Measurements from ENCODE around the gene ANKRD63. TPM values are rescaled to one million over a fixed set of nuclear protein-coding genes. Genes with fewer than 3 reads are reported as not detected.
A peak's percentile ranks its signal among the peaks of the same experiment; 100 is the strongest.

Gene ANKRD63
- total RNA-seq, 1 donor from 2014 or later = not detected

- TF ChIP-seq EZH2phosphoT487 (IDR thresholded peaks at IDR 0.05) = peak; percentile 58
- no peak for TF ChIP-seq CTCF (IDR thresholded peaks at IDR 0.05)
- peak; percentile 77 for TF ChIP-seq EZH2 (IDR thresholded peaks at IDR 0.05)
- Histone ChIP-seq H3K27ac (no peak overlapping the region), H3K4me3 (peak overlapping the region; percentile 1), H4K20me1 (ENCODE audit: low read depth) (peaks cover 28% of the 10 kb centered on the region), H3F3A (ENCODE audit: low read depth) (peaks cover 25% of the 10 kb centered on the region), H2AFZ (replicated peaks) (no peak overlapping the region), H3K4me1 (peaks cover 28% of the 10 kb centered on the region), H3K4me2 (peak overlapping the region; percentile 81), H3K9ac (no peak overlapping the region), H3K9me3 (ENCODE audit: low read depth) (no peaks in the 10 kb centered on the region), H3K79me2 (ENCODE audit: low read depth) (no peaks in the 10 kb centered on the region), H3K27me3 (peaks cover 87% of the 10 kb centered on the region), H3K36me3 (no peaks in the 10 kb centered on the region)
- peak overlapping the region; percentile 78 for H3K4me3 Mint-ChIP-seq
- peaks cover 49% of the 10 kb centered on the region for H3K4me1 Mint-ChIP-seq
- H3K27me3 Mint-ChIP-seq (ENCODE audit: insufficient read depth, low read depth) = peaks cover 54% of the 10 kb centered on the region
- no peaks in the 10 kb centered on the region for H3K9me3 Mint-ChIP-seq
- DNase-seq (ENCODE audit: low spot score) = peak; percentile 55
- no peaks in the 10 kb centered on the region for H3K36me3 Mint-ChIP-seq
- peak overlapping the region; percentile 46 for H3K27ac Mint-ChIP-seq
Measured at GRCh38 chr15:40280260-40281056, 2.4 kb downstream of the ANKRD63 start.

- H3K4me2 ChIP-seq = peak overlapping the region; percentile 68
- peak; percentile 84 for DNase-seq (ENCODE audit: low spot score)
- no peak overlapping the region for H3K9ac ChIP-seq
- H3K36me3 ChIP-seq = no peaks in the 10 kb centered on the region
- Mint-ChIP-seq H3K36me3 (no peaks in the 10 kb centered on the region), H3K27ac (no peak overlapping the region), H3K27me3 (ENCODE audit: insufficient read depth, low read depth) (peaks cover 54% of the 10 kb centered on the region), H3K4me3 (no peak overlapping the region), H3K4me1 (peaks cover 45% of the 10 kb centered on the region), H3K9me3 (no peaks in the 10 kb centered on the region)
- H4K20me1 ChIP-seq (ENCODE audit: low read depth) = peaks cover 23% of the 10 kb centered on the region
- H3K4me3 ChIP-seq = peak overlapping the region; percentile 1
- no peak overlapping the region for H2AFZ ChIP-seq (replicated peaks)
- no peak for TF ChIP-seq EZH2 (IDR thresholded peaks at IDR 0.05)
- peak; percentile 15 for TF ChIP-seq EZH2phosphoT487 (IDR thresholded peaks at IDR 0.05)
- peak; percentile 98 for TF ChIP-seq CTCF (IDR thresholded peaks at IDR 0.05)
- peaks cover 22% of the 10 kb centered on the region for H3K4me1 ChIP-seq
- H3K79me2 ChIP-seq (ENCODE audit: low read depth) = no peaks in the 10 kb centered on the region
- H3F3A ChIP-seq (ENCODE audit: low read depth) = peaks cover 25% of the 10 kb centered on the region
- H3K27ac ChIP-seq = no peak overlapping the region
- no peaks in the 10 kb centered on the region for H3K9me3 ChIP-seq (ENCODE audit: low read depth)
- H3K27me3 ChIP-seq = peaks cover 79% of the 10 kb centered on the region
Measured at GRCh38 chr15:40279437-40280141, 3.3 kb downstream of the ANKRD63 start.

- Histone ChIP-seq H3F3A (ENCODE audit: low read depth) (peaks cover 15% of the 10 kb centered on the region), H3K9me3 (ENCODE audit: low read depth) (no peaks in the 10 kb centered on the region), H3K4me1 (peaks cover 22% of the 10 kb centered on the region), H3K36me3 (no peaks in the 10 kb centered on the region), H3K27ac (no peak overlapping the region), H2AFZ (replicated peaks) (no peak overlapping the region), H4K20me1 (ENCODE audit: low read depth) (peaks cover 19% of the 10 kb centered on the region), H3K9ac (no peak overlapping the region), H3K4me3 (no peak overlapping the region), H3K27me3 (peaks cover 63% of the 10 kb centered on the region), H3K79me2 (ENCODE audit: low read depth) (no peaks in the 10 kb centered on the region), H3K4me2 (no peak overlapping the region)
- no peak for DNase-seq (ENCODE audit: low spot score)
- H3K36me3 Mint-ChIP-seq = no peaks in the 10 kb centered on the region
- TF ChIP-seq CTCF (IDR thresholded peaks at IDR 0.05) (no peak), EZH2phosphoT487 (IDR thresholded peaks at IDR 0.05) (no peak), EZH2 (IDR thresholded peaks at IDR 0.05) (no peak)
- H3K27me3 Mint-ChIP-seq (ENCODE audit: insufficient read depth, low read depth) = peaks cover 44% of the 10 kb centered on the region
- no peaks in the 10 kb centered on the region for H3K9me3 Mint-ChIP-seq
- H3K4me3 Mint-ChIP-seq = no peak overlapping the region
- H3K27ac Mint-ChIP-seq = no peak overlapping the region
- H3K4me1 Mint-ChIP-seq = peaks cover 40% of the 10 kb centered on the region
Measured at GRCh38 chr15:40278026-40278425, 4.8 kb downstream of the ANKRD63 start.
